NCI-H1436 treated with DMSO at 0.1 percent for 48 hours (cell line): ENCODE measurements around the gene KREMEN1.

Source experiments
- DNase-seq: peaks from one replicate; lab custom pipeline; 2025; lab: John Stamatoyannopoulos, UW

Gene KREMEN1

DNA sequence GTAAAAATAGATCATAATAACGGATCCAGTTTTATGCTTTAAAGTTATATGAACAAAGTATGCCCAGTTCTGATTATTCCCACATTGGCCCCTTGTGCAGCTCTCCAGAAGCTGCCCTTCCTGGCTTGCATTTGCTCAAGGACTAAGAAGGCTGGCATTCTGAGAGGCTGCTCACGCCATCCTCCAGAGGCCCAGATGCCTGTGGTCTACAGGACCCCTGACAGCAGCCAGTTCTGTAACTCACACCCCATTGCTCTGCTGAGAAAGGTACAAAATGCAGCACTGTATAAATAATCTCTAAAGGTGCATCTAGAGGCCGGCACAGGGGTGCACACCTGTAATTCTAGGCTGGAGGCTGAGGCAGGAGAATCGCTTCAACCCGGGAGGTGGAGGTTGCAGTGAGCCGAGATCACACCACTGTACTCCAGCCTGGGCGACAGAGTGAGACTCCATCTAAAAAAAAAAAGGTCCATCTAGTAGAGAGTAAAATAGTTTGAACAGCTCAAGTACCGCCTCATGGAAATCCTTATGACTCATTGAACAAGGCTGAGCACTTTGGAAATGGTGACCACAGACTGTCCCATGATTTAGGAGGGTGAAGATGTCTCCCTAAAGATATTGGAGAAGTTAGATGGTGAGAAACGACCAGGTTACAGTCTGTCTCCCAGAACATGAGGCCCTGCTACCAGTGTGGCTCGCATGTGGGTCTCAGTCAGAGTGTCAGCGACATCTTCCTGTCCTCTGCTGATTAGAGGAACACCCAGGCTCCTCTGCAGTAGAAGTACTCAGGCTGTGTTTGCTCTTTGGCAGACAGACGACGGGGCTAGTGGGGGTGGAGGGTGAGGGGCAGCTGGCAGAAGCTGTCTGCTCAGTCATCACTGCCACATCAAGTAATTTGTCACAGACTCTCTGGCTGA is 56.3 kb downstream of the KREMEN1 start:
- DNase-seq = no peak

DNA sequence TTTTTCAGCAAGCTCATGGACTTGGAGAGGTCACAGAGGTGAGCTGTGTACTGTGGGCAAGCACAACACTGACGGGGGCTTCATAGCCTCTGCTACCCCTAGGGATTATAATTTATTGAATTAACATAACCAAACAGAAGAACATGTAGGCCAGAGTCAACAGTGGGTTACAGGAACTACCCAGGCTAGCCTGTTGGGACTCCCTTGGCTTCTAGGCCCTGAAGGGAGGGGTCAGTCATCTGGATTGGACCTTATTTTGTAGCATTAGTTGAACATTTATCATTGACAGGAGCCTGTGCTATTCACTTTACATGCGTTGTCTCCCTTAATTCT is 56.9 kb downstream of the KREMEN1 start:
- DNase-seq = no peak

DNA sequence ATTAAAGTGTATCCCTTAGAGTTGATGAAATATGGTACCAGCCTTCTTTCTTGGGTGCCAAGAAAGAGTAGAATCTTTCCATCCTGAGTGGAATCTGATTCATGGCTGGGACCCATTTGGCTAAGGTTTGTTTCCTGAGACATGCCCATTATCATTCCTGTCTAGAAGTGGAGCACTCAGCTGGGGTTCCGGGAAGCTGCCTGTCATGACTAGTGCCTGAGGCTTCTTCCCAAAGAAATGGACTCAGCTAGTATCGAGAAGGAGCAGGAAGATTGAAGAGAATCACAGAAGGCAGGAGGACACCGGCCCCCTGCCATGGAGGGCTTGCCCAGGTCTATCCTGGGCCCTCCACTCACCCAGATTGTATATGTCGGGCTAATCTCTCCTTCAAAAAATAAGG is 57.6 kb downstream of the KREMEN1 start:
- DNase-seq = no peak

DNA sequence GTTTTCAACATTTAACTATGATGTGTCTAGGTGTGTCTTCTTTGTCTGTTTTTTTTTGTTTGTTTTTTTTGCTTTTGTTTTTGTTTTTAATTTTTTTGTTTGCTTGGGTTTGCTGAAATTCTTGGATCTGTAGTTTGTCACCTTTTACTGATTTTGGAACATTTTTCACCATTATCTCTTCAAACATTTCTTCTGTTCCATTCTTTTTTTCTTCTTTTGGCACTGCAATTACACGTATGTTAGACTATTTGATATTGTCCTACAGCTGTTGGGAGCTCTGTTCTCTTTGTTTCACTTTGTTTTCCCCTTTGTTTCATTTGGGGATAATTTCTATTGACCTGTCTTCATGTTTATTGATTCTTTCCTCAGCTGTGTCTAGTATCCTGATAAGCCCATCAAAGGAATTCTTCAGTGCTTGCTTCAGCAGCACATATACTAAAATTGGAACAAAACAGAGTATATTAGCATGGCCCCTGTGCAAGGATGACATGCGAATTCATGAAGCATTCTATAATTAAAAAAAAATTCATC is 60.8 kb downstream of the KREMEN1 start:
- DNase-seq = no peak

DNA sequence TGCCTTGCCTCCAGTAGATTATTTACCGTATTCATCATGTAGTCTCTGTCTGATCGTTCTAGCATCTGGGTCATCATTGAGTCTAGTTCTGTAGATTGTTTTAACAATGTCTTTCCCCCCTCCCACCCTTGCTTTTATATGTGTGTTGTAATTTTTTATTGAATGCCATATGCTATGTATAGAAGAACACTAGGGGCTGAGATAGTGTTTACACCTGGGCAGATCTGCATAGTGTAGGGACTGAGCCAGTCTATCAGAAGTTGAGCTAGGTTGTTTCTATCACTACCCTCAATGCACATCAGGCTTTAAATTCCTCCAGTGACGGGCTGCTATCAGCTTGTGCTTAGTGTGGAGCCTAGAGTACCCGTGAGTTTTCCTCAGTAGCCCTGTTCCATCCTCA is 61.6 kb downstream of the KREMEN1 start:
- DNase-seq = no peak

DNA sequence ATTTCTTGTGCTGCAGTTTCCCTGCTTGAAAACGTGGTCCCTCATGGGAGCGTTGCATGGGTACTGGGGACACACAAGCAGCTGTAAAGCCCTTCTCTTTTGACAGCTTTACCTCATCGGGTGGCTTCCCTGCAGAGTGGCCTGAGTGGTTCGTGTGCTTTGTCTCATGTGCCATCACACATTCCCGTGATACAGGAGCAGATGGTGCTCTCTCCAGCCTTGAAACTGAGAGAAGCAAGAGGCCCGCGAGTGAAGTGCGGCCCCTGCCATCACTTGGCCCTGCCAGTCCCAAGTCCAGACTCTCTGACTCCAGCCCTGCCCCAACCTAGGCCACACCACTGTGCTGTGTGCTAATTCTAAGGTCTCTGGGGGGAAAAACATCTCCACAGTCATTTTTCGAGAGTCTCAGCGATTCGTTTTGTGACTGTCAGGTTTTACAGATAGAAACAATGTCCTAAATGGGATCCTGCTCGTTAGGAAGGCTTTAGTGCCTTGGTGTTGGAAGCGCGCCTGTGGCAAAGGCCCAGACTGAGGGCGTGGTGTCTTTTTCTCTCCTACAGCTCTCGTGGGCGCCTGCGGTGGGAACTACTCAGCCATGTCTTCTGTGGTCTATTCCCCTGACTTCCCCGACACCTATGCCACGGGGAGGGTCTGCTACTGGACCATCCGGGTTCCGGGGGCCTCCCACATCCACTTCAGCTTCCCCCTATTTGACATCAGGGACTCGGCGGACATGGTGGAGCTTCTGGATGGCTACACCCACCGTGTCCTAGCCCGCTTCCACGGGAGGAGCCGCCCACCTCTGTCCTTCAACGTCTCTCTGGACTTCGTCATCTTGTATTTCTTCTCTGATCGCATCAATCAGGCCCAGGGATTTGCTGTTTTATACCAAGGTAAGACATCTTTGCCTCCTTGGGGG is 64.2 kb downstream of the KREMEN1 start:
- DNase-seq = no peak

DNA sequence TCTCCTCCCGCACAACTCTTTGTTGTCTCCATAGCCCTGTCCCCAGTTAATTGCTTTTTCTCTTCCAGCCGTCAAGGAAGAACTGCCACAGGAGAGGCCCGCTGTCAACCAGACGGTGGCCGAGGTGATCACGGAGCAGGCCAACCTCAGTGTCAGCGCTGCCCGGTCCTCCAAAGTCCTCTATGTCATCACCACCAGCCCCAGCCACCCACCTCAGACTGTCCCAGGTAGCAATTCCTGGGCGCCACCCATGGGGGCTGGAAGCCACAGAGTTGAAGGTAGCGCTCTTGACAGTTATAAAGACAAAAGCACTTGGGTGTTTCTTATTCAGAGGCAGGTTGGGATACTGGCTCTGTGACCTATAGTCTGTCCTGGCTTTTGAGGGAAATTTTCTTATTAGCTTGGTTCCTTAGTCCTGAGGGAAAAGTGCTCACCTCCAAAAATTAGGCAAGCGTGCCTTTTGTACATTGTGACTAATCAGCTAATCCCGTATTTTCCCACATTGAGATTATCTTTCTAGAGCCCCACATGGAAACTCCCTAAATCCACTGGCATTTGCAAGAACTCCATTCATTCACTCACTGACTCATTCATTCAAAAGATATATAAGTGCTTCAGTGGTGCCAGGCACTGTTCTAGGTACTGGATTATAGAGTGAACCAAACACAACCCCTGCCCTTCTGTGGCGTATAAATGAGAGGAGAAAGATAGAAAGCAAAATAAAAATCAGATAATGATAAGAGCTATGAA is 65.9 kb downstream of the KREMEN1 start:
- no peak for DNase-seq

DNA sequence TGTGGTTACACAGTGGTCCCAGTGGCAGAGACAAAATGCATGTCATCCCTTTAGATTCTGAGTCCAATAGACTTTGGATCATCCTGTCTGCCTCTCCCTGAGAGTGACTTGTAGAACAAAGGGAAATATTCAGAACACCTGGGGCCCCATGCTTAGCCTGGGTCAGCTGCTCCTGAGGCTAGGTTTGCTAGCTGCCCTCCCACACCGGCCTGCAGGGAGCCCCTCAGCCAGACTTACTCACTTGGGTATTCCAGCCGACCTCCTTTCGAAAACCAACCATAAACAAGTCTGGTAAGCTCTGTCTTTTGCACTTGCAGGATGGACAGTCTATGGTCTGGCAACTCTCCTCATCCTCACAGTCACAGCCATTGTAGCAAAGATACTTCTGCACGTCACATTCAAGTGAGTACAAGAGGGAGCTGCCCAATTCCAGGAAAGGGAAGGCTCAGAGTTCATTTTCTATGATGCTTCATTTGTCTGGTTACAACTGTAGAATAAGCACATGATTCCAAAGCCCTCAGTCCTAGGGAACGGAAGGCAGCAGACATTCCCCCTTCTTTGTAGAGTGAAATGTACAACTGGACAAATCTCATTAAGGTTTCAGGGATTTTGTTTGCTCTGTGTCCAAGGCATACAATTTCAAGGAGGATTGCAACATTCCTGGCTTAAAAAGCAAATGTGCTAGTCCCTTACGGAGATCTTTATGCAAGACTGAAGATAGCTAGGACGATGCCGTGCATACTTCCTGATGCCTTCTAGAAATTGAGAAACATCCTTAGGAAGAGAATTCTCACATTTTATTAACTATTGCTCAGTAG is 67.3 kb downstream of the KREMEN1 start:
- DNase-seq = no peak

- DNase-seq = no peak
Observed at GRCh38 chr22:29141078-29141688, 68.3 kb downstream of the KREMEN1 start.

GRCh38 chr22:29142116-29142515 is 69.3 kb downstream of the KREMEN1 start:
- DNase-seq = no peak

- DNase-seq = no peak
Observed at GRCh38 chr22:29143941-29144785, 71.3 kb downstream of the KREMEN1 start.

DNA sequence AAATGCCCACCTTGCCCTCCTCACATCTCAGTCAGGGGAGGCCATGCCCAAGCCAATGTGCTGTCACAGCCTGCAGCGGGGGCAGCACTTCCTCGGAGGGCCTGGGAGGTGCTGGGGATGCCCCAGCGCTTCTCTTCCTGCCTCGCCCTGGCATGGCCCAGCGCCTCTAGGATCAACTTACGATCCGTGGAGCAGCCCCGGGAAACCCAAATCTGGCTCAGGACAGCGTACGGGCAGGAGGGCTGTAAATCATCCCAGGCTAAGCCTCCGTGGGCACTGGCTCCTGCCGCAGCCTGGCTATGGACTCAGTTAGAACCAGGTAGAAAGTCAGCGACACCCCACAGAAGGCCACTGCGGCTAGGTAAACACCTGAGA is 71.9 kb downstream of the KREMEN1 start:
- DNase-seq = no peak

DNA sequence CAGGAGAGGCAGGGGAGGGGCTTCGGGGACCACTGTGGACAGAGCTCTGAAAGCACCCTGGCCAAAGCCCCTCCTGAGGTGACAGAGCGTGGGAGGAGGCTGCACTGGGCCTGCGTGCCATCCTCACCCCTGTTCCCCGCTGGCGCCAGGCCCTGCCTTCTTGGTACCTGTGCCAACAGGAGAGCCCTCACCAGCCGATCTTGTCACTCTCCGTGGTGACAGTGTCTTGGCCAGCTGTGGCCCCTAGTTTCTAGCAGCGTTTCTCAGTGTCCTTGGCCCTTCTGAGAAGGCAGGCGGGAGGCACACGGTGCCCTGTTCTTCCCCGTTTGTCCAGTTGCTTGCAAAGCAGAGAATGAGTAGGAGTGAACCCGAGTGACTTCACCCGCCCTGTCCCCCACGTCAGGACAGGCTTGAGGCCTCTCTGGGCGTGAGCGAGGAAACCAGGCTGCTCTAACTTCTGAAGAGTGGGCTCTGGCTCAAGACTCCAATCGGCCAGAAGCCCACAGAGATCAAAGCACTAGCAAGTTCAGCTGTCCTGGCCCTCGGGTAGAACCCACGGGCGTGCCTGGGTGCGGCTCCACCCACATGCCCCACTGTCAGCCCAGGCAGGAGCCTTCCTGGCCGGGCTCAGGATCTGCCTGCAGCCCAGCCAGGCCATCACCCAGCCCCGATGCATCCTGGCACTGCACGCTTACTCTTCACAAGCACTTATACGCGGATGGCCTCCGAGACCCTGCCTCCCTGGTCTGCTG is 72.7 kb downstream of the KREMEN1 start:
- no peak for DNase-seq

DNA sequence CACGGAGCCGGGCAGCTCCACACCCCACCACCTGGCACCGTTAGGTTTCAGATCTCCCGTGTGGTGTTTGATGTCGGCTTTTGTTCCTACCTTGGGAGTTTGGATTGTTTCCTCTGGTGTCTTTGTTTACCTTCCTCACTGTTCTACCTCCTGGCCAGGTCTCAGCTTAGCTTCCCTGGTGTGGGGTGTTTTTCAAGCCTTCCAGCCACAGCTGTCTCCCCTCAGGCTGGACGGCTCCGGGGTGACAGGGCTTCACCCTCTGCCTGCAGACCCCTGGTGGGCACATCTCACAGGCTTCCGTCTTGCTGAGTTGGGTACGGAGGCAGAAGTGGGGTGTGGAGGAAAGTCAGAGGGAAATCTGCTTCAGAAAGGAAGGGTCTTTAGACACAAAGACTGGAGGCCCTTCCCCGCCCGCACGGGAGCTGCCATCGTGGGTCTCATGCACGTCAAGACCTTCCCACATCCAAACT is 73.3 kb downstream of the KREMEN1 start:
- no peak for DNase-seq

- no peak for DNase-seq
Observed at GRCh38 chr22:29146771-29147170, 73.9 kb downstream of the KREMEN1 start.

DNA sequence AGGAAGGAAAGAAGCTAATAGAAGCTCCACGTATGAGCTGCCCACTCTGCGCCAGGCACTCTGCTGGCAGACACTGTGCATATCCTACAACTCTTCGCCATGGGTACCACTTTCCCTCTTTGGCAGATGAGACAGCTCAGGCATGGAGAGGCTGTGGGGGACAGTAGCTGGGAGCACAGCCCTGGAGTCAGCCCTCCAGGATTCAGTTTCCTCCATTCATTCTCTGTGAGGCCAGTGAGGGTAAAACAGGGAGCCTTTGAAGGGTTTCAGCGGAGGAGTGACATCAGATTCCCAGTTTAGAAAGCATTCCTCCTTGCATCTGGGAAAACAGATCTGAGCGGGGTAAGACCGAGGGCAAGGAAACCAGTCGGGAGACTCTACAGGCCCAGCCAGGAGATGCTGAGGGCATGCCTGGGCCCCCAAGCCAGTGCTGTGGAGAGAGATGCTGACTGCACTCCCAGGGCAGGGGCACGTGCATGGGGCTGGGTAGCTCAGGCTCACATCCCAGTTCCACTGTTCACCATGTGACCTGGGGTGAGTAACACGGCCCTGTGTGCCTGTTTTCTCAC is 74.6 kb downstream of the KREMEN1 start:
- DNase-seq = no peak

- no peak for DNase-seq
Observed at GRCh38 chr22:29148036-29148435, 75.2 kb downstream of the KREMEN1 start.

- no peak for DNase-seq
Observed at GRCh38 chr22:29148826-29149225, 76.0 kb downstream of the KREMEN1 start.
